Activated CD8-positive, alpha-beta memory T cell treated with anti-CD3 and anti-CD28 coated beads for 24 hours (primary cell): ENCODE results near the gene MYG1.
"Not testable (repeated sequence)": the region's sequence is repeated elsewhere in the genome, so short reads cannot be mapped to it uniquely, and the experiment has no call there.

Source experiments
- DNase-seq: peaks from one replicate; pipeline ENCODE4 v3.0.0-alpha.2; 2020

Gene MYG1

GRCh38 chr12:53287741-53288216 lies 11.7 kb upstream of the MYG1 start:
- peak; percentile 83 for DNase-seq

GRCh38 chr12:53288322-53288721 lies 11.2 kb upstream of the MYG1 start:
- no peak for DNase-seq

GRCh38 chr12:53289891-53290290 lies 9.6 kb upstream of the MYG1 start:
- no peak for DNase-seq

- DNase-seq, result no peak
Observed at GRCh38 chr12:53290661-53291060, 8.8 kb upstream of the MYG1 start.

- DNase-seq, result no peak
Observed at GRCh38 chr12:53292426-53292825, 7.1 kb upstream of the MYG1 start.

GRCh38 chr12:53295070-53295890 lies 4.2 kb upstream of the MYG1 start, which contains the start of gene PFDN5:
Gene PFDN5, plus strand, starts transcription at chr12:53295542. Its CDS starts 26 bp downstream, at chr12:53295568.
- DNase-seq, result peak; percentile 89

- DNase-seq, result no peak
Observed at GRCh38 chr12:53295891-53296219, 3.6 kb upstream of the MYG1 start.

GRCh38 chr12:53297106-53297505 lies 2.4 kb upstream of the MYG1 start:
- not testable (repeated sequence) for DNase-seq

GRCh38 chr12:53298164-53298563 lies 1.3 kb upstream of the MYG1 start:
- no peak for DNase-seq

- DNase-seq, result no peak
Observed at GRCh38 chr12:53299101-53299453, 418 bp upstream of the MYG1 start.

- DNase-seq, result no peak
Observed at GRCh38 chr12:53300187-53300586, 692 bp downstream of the MYG1 start.

- no peak for DNase-seq
Observed at GRCh38 chr12:53302903-53303302, 3.4 kb downstream of the MYG1 start.

GRCh38 chr12:53306826-53307225 lies 7.3 kb downstream of the MYG1 start:
- no peak for DNase-seq

- DNase-seq, result no peak
Observed at GRCh38 chr12:53308276-53308675, 8.8 kb downstream of the MYG1 start.

GRCh38 chr12:53313996-53314395 lies 14.5 kb downstream of the MYG1 start:
- DNase-seq, result no peak

GRCh38 chr12:53320352-53321195 lies 21.1 kb downstream of the MYG1 start:
- DNase-seq, result no peak

GRCh38 chr12:53324113-53324778 lies 24.8 kb downstream of the MYG1 start:
- peak; percentile 84 for DNase-seq

GRCh38 chr12:53324779-53325510 lies 25.4 kb downstream of the MYG1 start:
- peak; percentile 93 for DNase-seq

GRCh38 chr12:53325511-53326061 lies 26.1 kb downstream of the MYG1 start:
- DNase-seq, result peak; percentile 70

- no peak for DNase-seq
Observed at GRCh38 chr12:53326460-53327185, 27.1 kb downstream of the MYG1 start.

GRCh38 chr12:53327435-53328042 lies 28.0 kb downstream of the MYG1 start:
- DNase-seq, result no peak
